IMR-90 (cell line): ENCODE data around the gene BCO2.

Source experiments
- BHLHE40 ChIP-seq: fragments of 150-350 bp; IDR thresholded peaks from 2 replicates; pipeline ENCODE4 v1.6.1; 2016; ENCODE audit warnings: mild to moderate bottlenecking, low read depth, low read length
- CEBPB ChIP-seq: IDR thresholded peaks from 2 replicates; pipeline ENCODE4 v1.6.1; 2012; ENCODE audit warnings: low read depth, low read length, improper control_type of control experiment
- CTCF ChIP-seq: conservative IDR thresholded peaks from 2 replicates; pipeline ENCODE4 v1.5.1; 2012; ENCODE audit warnings: mild to moderate bottlenecking, low read depth, low read length, improper control_type of control experiment
- ELK1 ChIP-seq: fragments of 150-350 bp; IDR thresholded peaks from 2 replicates; pipeline ENCODE4 v1.6.1; 2016; ENCODE audit warnings: low read depth, mild to moderate bottlenecking, low read length, moderate library complexity, borderline replicate concordance
- MXI1 ChIP-seq: IDR thresholded peaks from 2 replicates; pipeline ENCODE4 v1.6.1; 2012; ENCODE audit warnings: low read depth, mild to moderate bottlenecking, low read length, moderate library complexity, borderline replicate concordance
- NFE2L2 ChIP-seq: fragments of 150-350 bp; IDR thresholded peaks from 2 replicates; pipeline ENCODE4 v1.6.1; 2016; ENCODE audit warnings: low read depth, mild to moderate bottlenecking, low read length
- POLR2A ChIP-seq: IDR thresholded peaks from 2 replicates; pipeline ENCODE4 v1.6.1; 2012; ENCODE audit warnings: mild to moderate bottlenecking, low read depth, low read length
- RFX5 ChIP-seq: IDR thresholded peaks from 2 replicates; pipeline ENCODE4 v1.8.0; 2012; ENCODE audit warnings: low read depth, mild to moderate bottlenecking, low read length, moderate library complexity
- SMC3 ChIP-seq: fragments of 150-350 bp; IDR thresholded peaks from 2 replicates; pipeline ENCODE4 v1.6.1; 2016; ENCODE audit warnings: low read depth, mild to moderate bottlenecking, antibody characterized with exemption, low read length, moderate library complexity
- USF2 ChIP-seq: fragments of 150-350 bp; IDR thresholded peaks from 2 replicates; pipeline ENCODE4 v1.6.1; 2017; ENCODE audit warnings: mild to moderate bottlenecking, antibody characterized with exemption, low read length, low read depth

- TF ChIP-seq CTCF (no peak), POLR2A (no peak), CEBPB (peak; percentile 92), MXI1 (no peak), USF2 (no peak), NFE2L2 (no peak), RFX5 (no peak), SMC3 (no peak), BHLHE40 (no peak), ELK1 (no peak)
Measured at GRCh38 chr11:112213753-112214152, 38.4 kb downstream of the BCO2 start.
